GM18873 (cell line): ENCODE results near the gene HOXB6.

ENCODE experiments used
- ATAC-seq: cut with Tn5 transposase; IDR thresholded peaks from one replicate; pipeline ENCODE4 v1.9.1; 2021; ENCODE audit warnings: mild to moderate bottlenecking, moderate library complexity, moderate number of reproducible peaks; ENCODE audit not compliant: unreplicated experiment, low FRiP score

HOXB6 gene

DNA sequence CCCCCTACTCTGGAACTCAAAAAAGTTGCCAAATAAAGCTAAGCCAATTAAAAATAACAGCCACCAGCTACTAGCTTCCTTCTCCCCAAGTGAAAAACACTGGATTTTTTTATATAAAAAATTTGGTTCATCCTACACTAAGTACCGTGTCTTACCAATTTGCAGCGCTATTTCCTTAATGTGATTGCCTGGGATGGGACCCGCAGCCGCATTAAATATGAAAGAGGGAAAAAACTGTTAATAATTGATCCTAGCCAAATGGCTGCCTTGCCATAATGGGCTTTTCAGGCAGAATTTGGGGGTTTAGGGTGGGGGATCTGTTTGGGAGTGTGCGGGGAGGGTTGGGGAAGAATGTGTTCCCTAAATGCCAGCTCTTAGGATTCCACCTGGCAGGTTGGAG, 19.3 kb upstream of the HOXB6 start:
- ATAC-seq, result no peak

DNA sequence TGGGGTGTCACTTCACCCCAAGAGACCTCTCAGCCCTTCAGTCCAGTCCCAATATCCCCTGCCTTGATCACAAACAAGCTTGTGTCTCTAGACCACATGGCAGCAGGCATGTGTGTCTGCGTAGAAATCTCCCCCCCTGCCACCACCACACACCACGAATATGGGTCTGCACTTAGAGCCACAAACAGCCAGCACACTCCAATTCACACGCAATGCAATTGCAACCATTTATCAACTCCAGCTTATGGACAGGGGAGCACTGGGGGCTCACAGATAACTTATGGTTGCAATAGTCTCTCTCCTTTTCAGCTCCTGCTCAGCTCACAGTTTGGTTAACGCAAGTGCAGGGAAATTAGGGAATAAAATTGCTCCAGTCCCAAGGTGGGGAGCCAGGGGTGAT, 18.8 kb upstream of the HOXB6 start:
- ATAC-seq, result no peak

DNA sequence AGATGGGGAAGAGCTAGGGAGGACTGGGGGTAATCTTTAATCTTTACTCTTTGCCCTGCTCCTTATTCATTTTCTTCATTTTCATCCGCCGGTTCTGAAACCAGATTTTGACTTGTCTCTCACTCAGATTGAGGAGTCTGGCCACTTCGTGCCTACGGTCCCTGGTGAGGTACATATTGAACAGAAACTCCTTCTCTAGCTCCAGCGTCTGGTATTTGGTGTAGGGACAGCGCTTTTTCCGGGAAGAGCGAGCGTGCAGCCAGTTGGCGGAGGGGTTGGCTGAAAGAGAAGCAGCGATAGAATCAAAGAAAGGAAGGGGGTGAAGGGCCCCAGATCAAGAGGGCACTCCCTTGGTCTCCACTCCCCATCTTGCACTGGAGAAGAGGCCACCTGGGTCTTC, 18.1 kb upstream of the HOXB6 start:
- ATAC-seq, result no peak

DNA sequence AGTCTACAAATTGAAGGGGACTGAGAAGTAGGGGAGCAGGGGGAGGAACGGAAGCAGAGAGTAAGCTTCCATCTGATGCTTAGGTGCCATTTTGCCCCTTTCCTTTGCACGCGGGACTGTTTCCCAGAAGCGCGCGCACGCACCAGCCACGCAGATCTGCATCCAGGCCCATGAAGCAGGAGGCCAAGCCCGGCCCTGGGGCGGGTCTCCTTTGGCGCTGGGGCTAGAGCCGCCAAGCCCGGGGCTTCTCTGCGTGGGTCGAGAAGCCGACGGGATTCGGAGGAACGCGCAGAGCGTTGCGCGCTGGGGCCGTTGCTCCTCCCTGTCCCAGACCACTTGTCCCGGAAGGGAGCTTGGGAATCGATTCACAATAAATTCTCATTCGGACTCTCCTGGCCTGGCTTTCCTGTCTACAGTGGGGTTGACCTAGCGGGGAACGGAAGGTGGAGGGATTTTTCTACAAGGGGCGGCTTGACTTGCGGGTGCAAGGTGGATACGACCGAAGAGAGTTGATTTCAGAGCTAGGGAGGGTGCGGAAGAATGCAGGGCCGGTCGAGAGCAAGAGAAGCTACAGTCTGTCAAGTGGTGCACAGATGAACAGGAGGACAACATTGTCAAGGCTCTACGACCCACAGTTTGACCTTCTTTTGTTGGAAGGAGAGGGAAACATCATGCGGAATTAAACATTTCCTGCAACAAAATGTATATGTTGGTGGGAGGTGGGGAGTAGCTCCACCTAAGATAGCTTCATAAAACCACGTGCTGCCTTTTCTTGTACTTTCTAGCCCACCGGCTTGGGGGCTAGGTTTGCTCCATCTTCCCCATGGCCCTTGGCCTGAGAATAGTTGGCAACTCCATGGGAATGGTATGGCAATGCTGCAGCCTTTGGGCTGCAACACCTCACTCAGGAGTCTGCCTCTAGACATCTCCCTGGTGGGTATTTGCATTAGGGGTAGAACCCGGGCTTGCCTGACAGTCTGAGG, 16.9 kb upstream of the HOXB6 start:
- ATAC-seq, result no peak

DNA sequence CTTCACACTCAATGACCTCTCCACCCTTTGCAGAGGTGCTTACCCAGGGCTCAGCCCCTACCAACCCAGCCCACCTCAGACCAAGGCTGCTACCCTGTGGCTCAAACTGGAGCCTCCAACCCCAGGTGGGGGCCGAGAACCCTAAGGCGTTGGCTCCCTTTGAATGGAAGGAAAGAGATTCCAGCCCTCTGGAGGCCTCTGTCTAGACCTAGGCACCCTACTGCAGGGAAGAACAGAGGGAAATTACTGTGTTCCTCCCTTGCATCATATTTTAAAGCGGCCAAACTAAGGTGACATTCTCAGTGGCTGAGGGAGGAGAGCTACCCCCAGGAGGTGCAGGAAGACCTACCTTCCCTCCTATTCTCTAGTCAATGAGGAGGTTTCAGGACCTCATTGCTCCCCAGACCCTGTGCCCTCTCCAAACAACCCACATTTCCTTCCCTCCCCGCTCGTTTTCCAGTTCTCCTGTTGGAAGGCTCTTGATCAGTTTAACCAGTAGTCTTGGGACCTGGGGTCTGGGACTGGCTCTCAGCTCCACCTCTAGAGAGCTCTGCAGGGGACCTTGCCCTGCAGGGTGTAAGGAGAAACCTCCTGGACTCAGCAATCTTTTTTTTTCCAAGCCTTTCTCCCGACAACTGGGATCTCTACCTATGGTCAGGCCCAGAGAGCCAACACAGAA, 15.8 kb upstream of the HOXB6 start:
- ATAC-seq, result no peak

DNA sequence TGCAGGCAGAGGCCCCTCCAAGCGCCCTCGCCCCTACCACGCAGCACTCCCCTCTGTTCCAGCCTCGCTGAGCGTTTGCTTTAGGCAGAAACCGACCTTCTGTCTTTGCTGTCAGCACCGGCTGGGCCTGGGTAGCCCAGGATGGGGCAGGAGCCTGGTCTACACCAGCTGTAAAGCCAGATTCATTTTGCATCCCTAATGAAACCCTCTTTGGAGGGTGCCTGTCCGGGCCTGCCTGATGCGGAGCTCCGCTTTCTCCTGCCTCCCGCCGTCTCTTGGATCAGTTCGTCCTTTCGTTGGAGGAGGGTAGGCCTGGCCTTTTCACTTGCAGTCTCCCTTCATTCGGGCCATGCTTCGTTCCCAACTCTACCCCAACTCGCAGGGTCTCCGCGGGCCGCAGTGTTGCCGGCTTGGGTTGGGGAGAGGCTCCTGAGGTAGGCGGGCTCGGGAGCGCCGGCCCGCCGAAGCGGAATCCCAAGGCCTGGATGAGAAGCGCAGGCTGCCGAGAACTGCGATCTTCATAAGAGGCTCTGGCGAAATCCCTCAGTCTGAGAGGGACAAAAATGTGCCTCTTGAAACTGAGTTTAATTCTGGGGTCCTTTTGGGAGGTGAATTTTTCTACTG, 15.2 kb upstream of the HOXB6 start:
- ATAC-seq, result no peak

DNA sequence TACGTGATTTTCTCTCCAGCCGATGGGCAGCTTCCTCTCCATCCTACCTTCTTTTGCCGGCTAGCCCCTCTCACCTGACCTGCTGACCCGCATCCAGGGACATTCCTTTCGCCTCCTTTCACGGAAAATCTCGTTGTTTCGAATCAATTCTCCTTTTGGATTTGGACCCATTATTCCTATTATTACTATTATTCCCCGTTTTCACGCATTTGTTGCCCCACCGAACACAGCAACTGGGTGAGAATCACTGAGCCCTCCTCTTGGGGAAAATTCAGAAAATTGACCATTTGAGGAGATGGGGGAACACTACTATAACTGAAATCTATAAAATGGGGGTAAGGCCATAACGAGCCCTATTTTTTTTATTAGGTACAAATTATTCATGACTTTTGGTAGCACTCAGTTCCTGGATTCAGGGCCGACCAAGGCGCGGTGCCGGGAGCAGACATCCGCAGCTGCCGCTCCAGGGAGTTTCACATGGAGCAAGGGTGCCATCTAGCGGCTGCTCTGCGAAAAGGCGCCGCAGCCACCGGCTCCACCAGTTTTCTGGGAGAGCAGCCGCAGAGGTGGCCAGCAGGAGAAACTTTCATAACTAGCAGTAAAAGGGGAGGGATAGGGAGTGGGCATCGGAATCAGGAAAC, 13.6 kb upstream of the HOXB6 start:
- no peak for ATAC-seq

DNA sequence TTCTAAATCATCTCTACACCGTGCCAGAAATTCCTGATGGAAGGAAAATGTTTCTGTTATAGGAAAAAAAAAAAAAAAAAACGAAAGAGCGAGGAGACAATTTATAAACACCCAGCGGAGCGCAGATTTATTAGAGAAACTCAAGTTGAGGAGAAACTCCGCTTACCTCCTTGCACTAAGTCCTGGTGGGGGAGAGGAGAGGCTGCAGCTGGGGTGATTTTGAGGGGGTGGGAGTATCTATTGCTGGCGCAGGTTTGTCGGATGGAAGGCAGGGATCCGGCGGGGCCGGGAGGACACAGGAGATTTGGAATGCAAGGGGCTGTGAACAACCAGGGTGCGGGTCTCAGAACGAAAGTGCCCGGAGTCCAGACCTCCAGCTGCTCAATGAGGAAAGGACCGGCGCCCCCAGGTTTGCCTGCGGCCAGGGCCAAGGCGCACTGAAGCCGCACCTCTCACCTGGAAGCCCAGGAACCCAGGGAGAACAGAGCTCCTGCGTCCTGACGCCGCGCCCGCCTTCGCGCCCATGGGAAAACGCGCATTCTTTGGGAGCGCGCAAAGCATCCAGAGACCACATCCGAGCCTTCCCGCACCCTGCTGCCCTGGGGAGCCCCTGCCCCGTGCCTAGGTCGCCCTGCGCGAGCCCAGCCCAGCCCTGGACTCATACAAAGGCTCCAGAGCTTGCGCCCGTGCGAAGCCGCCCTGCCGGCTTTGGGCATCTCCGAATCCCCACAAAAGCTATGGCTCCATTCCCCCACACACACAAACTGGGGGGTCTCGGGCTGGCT, 12.9 kb upstream of the HOXB6 start:
- no peak for ATAC-seq

DNA sequence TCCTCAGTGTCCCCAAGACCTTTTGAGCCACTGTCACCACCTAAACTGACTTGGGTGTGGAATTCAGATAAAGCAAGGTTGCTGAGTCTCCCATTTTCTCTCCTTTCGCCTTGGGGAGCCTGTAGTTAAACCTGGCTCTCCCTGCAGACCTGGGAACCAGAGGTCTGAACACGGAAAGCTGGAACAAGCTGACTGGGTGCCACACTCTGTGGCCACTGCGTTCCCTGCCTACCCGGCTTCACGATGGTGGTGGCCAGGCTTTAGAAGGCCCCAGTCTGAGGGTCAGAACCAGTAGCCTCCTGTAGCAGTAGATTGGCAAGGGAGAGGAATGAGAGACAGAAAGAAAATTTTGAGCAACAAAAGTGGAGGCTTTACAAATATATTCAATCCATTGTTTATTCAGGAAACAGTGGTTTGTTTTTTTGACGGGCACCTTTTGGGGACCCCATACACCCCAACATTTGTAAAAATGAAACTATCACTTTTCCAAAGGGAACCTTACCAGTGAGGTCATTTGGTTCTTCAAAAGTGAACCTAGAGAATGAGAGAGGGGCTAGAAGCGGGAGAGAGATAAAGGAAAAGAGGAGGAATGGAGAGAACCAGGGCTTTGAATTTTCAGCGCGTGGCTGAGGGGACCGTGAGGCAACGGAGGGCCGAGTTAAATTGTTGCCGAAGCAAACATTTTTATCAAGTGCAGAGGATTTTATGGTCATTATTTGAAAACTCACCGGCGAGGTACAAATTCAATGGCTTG, 12.1 kb upstream of the HOXB6 start:
- no peak for ATAC-seq

DNA sequence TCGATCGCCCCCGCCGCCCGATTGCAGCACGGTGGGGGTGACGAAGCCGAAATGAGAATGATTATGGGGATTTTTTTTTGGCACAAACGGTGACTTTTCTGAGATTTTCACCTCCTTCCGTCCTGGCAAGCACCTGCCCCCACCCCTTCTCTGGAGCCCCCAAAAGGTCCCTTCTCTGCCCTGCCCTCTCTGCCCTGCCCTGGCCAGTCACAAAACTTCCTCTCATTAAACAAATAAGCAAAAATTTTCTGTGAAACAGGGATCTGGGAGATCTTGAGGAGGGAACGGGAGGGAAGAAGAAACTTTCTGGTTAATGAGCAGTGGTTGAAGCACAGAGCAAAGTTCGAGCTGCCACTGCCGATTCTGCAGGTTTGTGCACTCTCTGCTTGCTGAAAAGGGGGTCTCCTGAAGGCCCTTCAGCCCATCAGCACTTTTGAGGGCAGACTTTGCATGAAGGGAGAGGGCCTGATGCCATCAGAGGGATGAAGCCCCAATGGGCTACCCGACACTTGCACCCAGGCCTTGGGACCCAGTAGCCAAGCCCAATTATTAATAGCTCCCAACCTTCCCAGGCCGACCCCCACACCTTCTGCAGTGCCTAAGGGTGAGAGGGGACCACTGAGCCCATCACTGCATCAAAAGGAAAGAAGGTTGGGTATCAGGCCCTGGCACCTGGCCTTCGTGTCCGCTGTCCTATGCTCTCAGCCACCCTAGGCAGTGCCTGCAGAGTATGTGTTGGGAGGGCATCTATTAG, 11.4 kb upstream of the HOXB6 start:
- ATAC-seq, result no peak

DNA sequence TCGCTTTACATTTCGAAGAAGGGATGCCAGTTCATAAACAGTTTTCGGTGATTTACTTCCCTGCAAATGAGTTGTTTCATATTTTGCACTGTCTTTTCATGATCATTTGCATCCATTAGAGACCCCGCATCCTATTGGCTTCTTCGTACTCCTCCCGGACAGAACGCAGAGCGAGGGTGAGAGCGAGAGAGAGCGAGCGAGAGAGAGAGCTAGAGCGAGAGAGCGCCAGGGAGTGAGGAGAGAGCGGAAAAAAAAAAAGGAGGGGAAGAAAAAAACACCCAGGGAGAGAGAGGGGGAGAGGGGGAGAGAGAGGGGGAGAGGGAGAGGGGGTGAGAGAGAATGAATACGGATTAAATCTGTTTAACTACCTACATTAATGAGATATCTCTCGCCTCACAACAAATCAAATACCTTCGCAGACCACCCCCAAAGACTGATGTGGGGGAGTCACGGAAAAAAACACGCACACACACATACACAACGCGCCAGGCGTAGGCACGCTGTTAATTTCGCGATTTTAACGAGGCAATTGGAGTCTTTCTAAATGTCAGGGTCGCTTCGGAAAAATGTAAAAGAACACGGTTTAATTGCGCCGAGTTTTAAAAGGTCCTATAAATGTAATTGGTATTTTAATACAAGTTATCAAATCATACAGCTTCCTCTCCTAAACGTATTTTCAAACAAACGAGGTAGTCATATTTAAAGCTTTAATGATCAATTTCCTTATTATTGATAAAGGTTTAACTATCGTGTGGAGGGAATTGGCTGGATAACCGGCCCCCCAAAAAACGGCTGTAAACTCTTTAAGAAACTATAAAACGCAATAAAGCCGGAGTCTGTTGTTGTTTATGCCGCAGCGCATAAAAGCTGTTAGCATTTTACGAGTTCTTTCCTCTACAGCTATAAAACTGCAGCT, 10.5 kb upstream of the HOXB6 start, which contains the start of gene HOXB8:
Gene HOXB8 (minus strand): TSS at position 246 of the 916 bp plus-strand sequence. CDS start 588 bp downstream, outside the sequence.
- no peak for ATAC-seq

DNA sequence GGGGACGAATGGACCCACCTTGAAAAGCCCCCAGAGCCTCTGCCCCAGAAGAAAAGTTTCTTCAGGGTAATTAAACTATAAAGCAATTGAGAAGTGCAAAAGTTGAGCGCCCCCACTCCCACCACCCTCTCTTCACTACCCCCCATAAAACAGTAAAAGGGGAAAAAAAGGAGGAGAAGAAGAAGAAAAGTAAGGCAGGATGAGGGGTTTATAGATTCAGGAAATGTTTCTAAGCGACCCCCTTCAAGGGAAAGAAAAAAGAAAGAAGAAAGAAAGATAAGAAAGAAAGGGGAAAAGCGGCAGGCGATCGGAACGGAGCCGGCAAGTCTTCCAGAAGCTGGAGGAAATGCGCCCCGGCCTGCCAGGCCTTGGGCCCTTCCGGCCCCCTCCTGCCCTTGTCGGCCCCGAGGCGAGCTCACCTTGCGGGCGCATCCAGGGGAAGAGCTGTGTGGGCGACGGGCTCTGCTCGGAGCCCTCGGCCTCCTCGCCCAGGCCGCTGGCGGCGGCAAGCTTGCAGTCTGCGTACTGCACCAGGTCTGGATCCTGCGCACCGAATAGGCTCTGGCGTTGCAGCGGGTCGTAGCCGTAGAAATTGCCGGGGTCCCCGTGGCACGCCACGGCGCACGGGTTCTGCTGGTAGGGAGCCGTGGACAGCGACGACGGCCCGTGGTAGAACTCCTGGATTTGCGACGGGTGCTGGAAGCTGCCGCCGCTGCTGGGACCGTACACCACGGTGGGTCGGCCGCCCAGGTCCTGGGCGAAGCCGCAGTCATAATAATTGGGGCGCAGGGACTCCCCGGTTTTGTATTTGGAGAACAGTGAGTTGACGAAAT, 9.3 kb upstream of the HOXB6 start:
- ATAC-seq, result no peak

DNA sequence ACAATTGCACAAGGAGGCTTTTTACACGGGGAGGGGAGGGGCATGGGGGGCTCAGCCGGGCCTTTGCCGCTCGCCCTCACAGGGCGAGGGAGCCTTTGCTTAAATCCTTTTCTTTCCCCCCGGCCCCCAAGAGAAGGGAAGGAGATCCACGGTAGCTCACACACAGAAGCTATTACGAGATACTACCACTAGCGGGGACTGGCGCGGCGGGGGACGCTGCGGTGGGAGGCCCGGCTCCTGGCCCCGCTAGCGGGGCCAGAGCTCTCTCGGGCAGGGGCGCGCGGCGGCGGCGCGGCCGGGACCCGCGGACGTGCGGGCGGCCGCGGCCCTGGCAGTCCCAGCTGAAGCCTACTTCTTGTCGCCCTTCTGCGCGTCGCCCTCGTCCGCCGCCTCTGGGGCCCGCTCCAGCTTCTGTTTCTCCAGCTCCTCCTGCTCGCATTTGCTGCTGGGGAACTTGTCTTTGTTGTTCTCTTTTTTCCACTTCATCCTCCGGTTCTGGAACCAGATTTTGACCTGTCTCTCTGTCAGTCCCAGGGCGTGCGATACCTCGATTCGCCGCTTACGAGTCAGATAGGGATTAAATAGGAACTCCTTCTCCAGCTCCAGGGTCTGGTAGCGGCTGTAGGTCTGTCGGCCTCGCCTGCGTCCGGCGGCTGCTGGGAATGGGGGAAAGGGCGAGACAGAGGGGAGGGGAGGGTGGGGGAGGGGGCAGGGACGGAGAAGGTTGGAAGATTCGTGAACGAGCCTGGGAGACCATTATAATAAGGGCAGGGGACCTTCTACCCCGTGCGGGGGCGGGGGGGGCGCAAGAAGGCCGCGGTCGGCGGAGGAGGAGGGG, 8.3 kb upstream of the HOXB6 start:
- ATAC-seq, result no peak

DNA sequence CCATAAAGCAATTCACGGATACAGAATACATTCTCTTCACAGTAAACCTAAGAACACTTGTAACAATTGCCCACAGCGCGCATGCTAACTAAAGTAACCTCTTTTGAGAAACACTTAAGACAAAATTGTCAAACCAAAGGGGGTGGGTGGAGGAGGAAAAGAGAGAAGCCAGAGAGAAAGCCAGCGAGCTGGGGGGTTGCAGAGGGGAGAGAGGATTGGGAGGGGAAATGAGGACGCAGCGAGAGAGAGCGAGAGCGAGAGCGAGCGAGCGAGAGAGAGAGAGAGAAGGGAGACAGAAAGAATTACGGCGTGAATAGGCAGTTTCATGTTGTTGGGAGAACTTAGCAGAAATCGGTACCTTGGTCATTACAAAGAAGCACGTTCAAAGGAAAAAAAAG, 7.7 kb upstream of the HOXB6 start:
- no peak for ATAC-seq

DNA sequence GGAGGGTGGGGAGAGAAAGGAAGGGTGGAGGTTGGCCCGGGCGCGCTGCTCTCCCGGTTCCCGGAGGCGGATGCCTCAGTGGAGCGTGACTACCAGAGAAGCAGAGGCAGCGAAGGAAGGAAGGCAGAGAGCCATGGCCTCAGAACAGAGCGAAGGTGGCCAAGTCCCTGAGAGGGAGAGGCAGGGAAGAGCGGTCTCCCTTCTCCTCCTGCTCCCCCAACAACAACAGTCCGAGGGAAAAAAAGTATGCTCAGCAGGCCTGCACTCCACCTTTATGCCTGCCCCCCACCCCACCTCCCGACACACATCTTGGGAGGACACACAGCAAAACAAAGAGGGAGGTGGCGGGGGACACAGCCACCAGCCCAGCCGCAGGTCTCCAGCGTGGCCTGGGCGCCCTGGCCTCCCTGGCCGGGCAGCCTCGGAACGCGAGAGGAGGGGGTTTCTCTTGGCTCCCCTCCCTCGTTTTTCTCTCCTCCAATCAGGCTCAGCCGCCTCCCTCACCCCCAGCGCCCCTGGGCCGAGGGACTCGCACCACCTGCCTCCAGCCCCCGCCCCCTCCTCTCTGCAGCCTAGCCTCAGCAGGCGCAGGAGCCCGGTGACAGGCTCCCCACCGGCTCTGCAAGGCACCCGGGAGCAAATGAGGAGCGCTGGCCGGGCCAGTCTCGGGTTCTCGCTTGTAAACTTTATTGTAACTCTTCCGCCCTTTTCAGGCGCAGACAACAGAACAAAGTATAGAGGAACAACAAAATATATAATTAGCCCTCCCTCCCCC, 7.1 kb upstream of the HOXB6 start:
- ATAC-seq, result no peak
